K562 (cell line): Measurements from ENCODE around the gene ZFR2. TPM values are rescaled to one million over a fixed set of nuclear protein-coding genes. Genes with fewer than 3 reads are reported as not detected.

Experiments
- ATAC-seq: fragments of 200-7000 bp; cut with Tn5 transposase; 3 replicates; pipeline ENCODE4 v1.9.1; 2020; ENCODE audit warnings: moderate library complexity
- BruUV-seq: library from RNA; stranded (reverse); fragments of 400-500 nt; replicated peaks from 2 replicates; lab custom pipeline; 2021; lab: Mats Ljungman, UMichigan
- CTCF ChIA-PET: fragments of 300-600 bp; formaldehyde crosslinking; extraction: SDS; loops from one replicate; lab custom pipeline; 2021; ENCODE audit warnings: low intra/inter-chr PET ratio; lab: Yijun Ruan, JAX
- POLR2A ChIA-PET: fragments of 300-600, 350-650 bp; sonication (Branson Sonifier 250); formaldehyde crosslinking; extraction: SDS; loops from one replicate; lab custom pipeline; 2021; ENCODE audit warnings: antibody characterized with exemption, inconsistent platforms; lab: Yijun Ruan, JAX
- DNase-seq, 4 experiments: peaks; one replicate each; pipeline versions ENCODE4 v3.0.0 to v3.0.0-alpha.2; 2011 to 2018; ENCODE audit warnings: low spot score in 3 of 4, mixed read lengths in 3 of 4; ENCODE audit errors: extremely low read depth in 1 of 4
- FAIRE-seq: peaks from 2 replicates; lab custom pipeline; 2011; peaks lifted over from hg19 to GRCh38; lab: Jason Lieb, UNC
- H2AFZ ChIP-seq: 2 replicates; pipeline ENCODE4 v1.6.0; 2011; ENCODE audit warnings: low read depth, low read length, control low read depth, inconsistent platforms
- H3K27ac ChIP-seq: fragments of 200-600 bp; 3 replicates; pipeline ENCODE4 v1.8.0; 2011; ENCODE audit warnings: low read depth, mild to moderate bottlenecking, control low read depth, inconsistent platforms, low read length, moderate library complexity, mixed read lengths; ENCODE audit errors: extremely low read depth
- H3K27me3 ChIP-seq, 2 experiments: fragments of 300-600 bp in 1 of 2; 2 replicates in 1 of 2; 3 replicates in 1 of 2; pipeline versions ENCODE4 v1.6.0 to v1.8.0; 2011; ENCODE audit warnings: inconsistent platforms in 2 of 2, low read length in 2 of 2, mild to moderate bottlenecking in 1 of 2, mixed read lengths in 1 of 2, moderate library complexity in 1 of 2; ENCODE audit not compliant: control insufficient read depth in 2 of 2, insufficient read depth in 2 of 2
- H3K36me3 ChIP-seq: fragments of 300-600 bp; 3 replicates; pipeline ENCODE4 v1.8.0; 2011; ENCODE audit warnings: mild to moderate bottlenecking, low read length, inconsistent platforms; ENCODE audit not compliant: control insufficient read depth, insufficient read depth
- H3K4me1 ChIP-seq, 2 experiments: fragments of 200-600 bp in 1 of 2; replicated peaks in 1 of 2; 2 replicates in 1 of 2; 3 replicates in 1 of 2; pipeline versions ENCODE4 v1.5.1 to v1.8.0; 2011; ENCODE audit warnings: inconsistent platforms in 2 of 2, low read length in 2 of 2, mild to moderate bottlenecking in 1 of 2, mixed read lengths in 1 of 2, moderate library complexity in 1 of 2; ENCODE audit not compliant: control insufficient read depth in 2 of 2, insufficient read depth in 2 of 2
- H3K4me2 ChIP-seq: 2 replicates; pipeline ENCODE4 v1.6.1; 2011; ENCODE audit warnings: low read length, control low read depth, inconsistent platforms, mixed read lengths; ENCODE audit not compliant: insufficient read depth
- H3K4me3 ChIP-seq: fragments of 200-600 bp; sonication (generic), shearing (Covaris generic); 2 replicates; pipeline ENCODE4 v1.5.1; 2016; ENCODE audit warnings: control low read depth, inconsistent platforms
- H3K79me2 ChIP-seq: fragments of 200-600 bp; 3 replicates; pipeline ENCODE4 v1.8.0; 2011; ENCODE audit warnings: low read length, inconsistent platforms; ENCODE audit not compliant: control insufficient read depth, insufficient read depth
- H3K9ac ChIP-seq, 2 experiments: 2 replicates each; pipeline versions ENCODE4 v1.6.0 to v1.6.1; 2011; ENCODE audit warnings: low read depth in 2 of 2, low read length in 2 of 2, control low read depth in 1 of 2, inconsistent platforms in 1 of 2, mild to moderate bottlenecking in 1 of 2, mixed read lengths in 1 of 2; ENCODE audit not compliant: insufficient read depth in 1 of 2
- H3K9me1 ChIP-seq: one replicate; pipeline ENCODE4 v1.6.0; 2011; ENCODE audit warnings: inconsistent platforms, mild to moderate bottlenecking, low read length, moderate library complexity; ENCODE audit not compliant: control insufficient read depth, insufficient read depth
- H3K9me3 ChIP-seq: replicated peaks from 2 replicates; pipeline ENCODE4 v1.5.1; 2011; ENCODE audit warnings: low read depth, low read length, inconsistent platforms; ENCODE audit not compliant: control insufficient read depth, insufficient read depth
- H4K20me1 ChIP-seq: replicated peaks from 2 replicates; pipeline ENCODE4 v1.6.1; 2011; ENCODE audit warnings: low read length, inconsistent platforms, mixed read lengths; ENCODE audit not compliant: control insufficient read depth, insufficient read depth
- ASH1L ChIP-seq: fragments of 450-650 bp; IDR thresholded peaks from 2 replicates; pipeline ENCODE4 v1.6.1; 2018; ENCODE audit warnings: borderline replicate concordance, mild to moderate bottlenecking, low read depth; ENCODE audit not compliant: partially characterized antibody
- HDAC6 ChIP-seq: IDR thresholded peaks from 2 replicates; pipeline ENCODE4 v1.6.1; 2012; ENCODE audit warnings: low read depth, mild to moderate bottlenecking, control low read depth, inconsistent platforms, low read length, moderate library complexity
- MECOM ChIP-seq: fragments of 250-450 bp; sonication (Bioruptor Pico); IDR thresholded peaks from 2 replicates; pipeline ENCODE4 v1.8.0; 2022; ENCODE audit warnings: inconsistent platforms
- MIER1 ChIP-seq: fragments of 450-650 bp; IDR thresholded peaks from 2 replicates; pipeline ENCODE4 v1.6.1; 2016; ENCODE audit warnings: antibody characterized with exemption, mild to moderate bottlenecking, low read depth
- REST ChIP-seq, 2 experiments: fragments of 450-650 bp; formaldehyde crosslinking in 1 of 2; IDR thresholded peaks; 2 replicates each; pipeline versions ENCODE4 v1.4.0 to v1.6.1; 2014 to 2020; ENCODE audit warnings: mild to moderate bottlenecking in 2 of 2, borderline replicate concordance in 1 of 2, low read depth in 1 of 2
- ZNF699 ChIP-seq: fragments of 250-450 bp; sonication (Bioruptor Pico); IDR thresholded peaks from 2 replicates; pipeline ENCODE4 v1.8.0; 2021; ENCODE audit warnings: mild to moderate bottlenecking, moderate library complexity; ENCODE audit not compliant: insufficient replicate concordance
- WGBS: fragments of 100-300 bp; shearing (Covaris generic); methylation state at CpG from one replicate; pipeline ENCODE4 v1.1.6; 2016; ENCODE audit warnings: low coverage, mixed read lengths; ENCODE audit not compliant: insufficient coverage; ENCODE audit errors: missing lambda C conversion rate; 5-methylcytosine and 5-hydroxymethylcytosine counted together
- in situ Hi-C: fragments of 300-500 bp; cut with MboI; formaldehyde crosslinking; loops from 4 replicates; pipeline ENCODE4 v1.15.0; 2018; ENCODE audit warnings: inconsistent platforms, mixed read lengths
- intact Hi-C: fragments of 100-400 bp; cut with micrococcal nuclease; formaldehyde crosslinking; loops from 2 replicates; pipeline ENCODE4 v1.14.2; 2022
- polyA plus RNA-seq, 8 experiments: library from polyadenylated mRNA; depleted of rRNA in 4 of 8; stranded (reverse) in 5 of 8; unstranded in 3 of 8; fragments of >200 nt; fragmentation: Nextera tagmentation in 2 of 8; fragmentation: Illumina TruSeq in 1 of 8; extraction: Ambion mirVana in 2 of 8; extraction: Trizol in 1 of 8; gene quantifications; 2 replicates each; pipeline versions ENCODE4 v1.2.1 to v1.2.3, GENCODE V29; 2011 to 2014; ENCODE audit warnings: inconsistent platforms in 1 of 8, missing spikeins in 1 of 8
- total RNA-seq, 7 experiments: library from RNA; depleted of rRNA in 6 of 7; stranded (reverse); fragments of >200 nt in 6 of 7; fragmentation: Illumina TruSeq in 2 of 7; extraction: Trizol in 2 of 7; gene quantifications; 2 replicates each; pipeline versions ENCODE4 v1.2.1 to v1.2.3, GENCODE V29; 2011 to 2021; ENCODE audit warnings: low replicate concordance in 1 of 7
- TF ChIP-seq, protein P1 (sequence below): fragments of 250-450 bp; sonication (Bioruptor Pico); IDR thresholded peaks from 2 replicates; pipeline ENCODE4 v1.4.0; 2020

The ZFR2 gene
- total and polyA plus RNA-seq, 9 of the 15 experiments (the other 6 are each of a cell fraction or from before 2014, with no cell fraction given) = 0.03 to 0.59 (median 0.07) TPM; not detected in 6

- FAIRE-seq = no peak
- POLR2A ChIA-PET = interaction anchor here (1.2 kb wide), 1 partner anchor 16 kb away, joined by 6 read pairs; no protein-coding TSS in a partner anchor
- DNase-seq = peak in 2 of 4 experiments; percentile 33 to 34
- H3K4me3 ChIP-seq = no peak overlapping the region
- H3K9me1 ChIP-seq = no peaks in the 10 kb centered on the region
- H3K36me3 ChIP-seq = no peaks in the 10 kb centered on the region
- H3K4me1 ChIP-seq = peaks cover 0 to 4% of the 10 kb centered on the region in 2 experiments; a peak in 2 of 5 replicates
- H2AFZ ChIP-seq = no peak overlapping the region
- no peak overlapping the region for H3K27ac ChIP-seq
- ATAC-seq = peak; percentile 67; the same call in 2 of the 3 replicates
- peaks cover 4% of the 10 kb centered on the region; the same call in 1 of the 2 replicates for H4K20me1 ChIP-seq
- in situ Hi-C loops (no loop called here), intact Hi-C loops (no loop called here)
- no peak overlapping the region for H3K9ac ChIP-seq
- H3K9me3 ChIP-seq = no peaks in the 10 kb centered on the region
- peaks cover 11 to 32% of the 10 kb centered on the region in 2 experiments; a peak in 4 of 5 replicates for H3K27me3 ChIP-seq
- CTCF ChIA-PET = no interaction called here
- no peaks in the 10 kb centered on the region for H3K79me2 ChIP-seq
- no peak overlapping the region for H3K4me2 ChIP-seq
- 5% methylated on average over 12 of the region's 12 CpGs for WGBS
- no TSS peak for BruUV-seq
- TF ChIP-seq REST (IDR thresholded peaks at IDR 0.05; ENCODE audit: borderline replicate concordance) (peak; percentile 31; the same call in 1 of the 2 replicates), REST (CRISPR knock-in tag; IDR thresholded peaks at IDR 0.05; ENCODE audit: low read depth) (no peak), MIER1 (0 out of 2 replicates have a peak, but pooled peaks have one; percentile 23), MECOM (CRISPR knock-in tag) (no peak), ASH1L (no peak), HDAC6 (no peak), ZNF699 (CRISPR knock-in tag) (no peak)
- TF ChIP-seq, protein P1, sequence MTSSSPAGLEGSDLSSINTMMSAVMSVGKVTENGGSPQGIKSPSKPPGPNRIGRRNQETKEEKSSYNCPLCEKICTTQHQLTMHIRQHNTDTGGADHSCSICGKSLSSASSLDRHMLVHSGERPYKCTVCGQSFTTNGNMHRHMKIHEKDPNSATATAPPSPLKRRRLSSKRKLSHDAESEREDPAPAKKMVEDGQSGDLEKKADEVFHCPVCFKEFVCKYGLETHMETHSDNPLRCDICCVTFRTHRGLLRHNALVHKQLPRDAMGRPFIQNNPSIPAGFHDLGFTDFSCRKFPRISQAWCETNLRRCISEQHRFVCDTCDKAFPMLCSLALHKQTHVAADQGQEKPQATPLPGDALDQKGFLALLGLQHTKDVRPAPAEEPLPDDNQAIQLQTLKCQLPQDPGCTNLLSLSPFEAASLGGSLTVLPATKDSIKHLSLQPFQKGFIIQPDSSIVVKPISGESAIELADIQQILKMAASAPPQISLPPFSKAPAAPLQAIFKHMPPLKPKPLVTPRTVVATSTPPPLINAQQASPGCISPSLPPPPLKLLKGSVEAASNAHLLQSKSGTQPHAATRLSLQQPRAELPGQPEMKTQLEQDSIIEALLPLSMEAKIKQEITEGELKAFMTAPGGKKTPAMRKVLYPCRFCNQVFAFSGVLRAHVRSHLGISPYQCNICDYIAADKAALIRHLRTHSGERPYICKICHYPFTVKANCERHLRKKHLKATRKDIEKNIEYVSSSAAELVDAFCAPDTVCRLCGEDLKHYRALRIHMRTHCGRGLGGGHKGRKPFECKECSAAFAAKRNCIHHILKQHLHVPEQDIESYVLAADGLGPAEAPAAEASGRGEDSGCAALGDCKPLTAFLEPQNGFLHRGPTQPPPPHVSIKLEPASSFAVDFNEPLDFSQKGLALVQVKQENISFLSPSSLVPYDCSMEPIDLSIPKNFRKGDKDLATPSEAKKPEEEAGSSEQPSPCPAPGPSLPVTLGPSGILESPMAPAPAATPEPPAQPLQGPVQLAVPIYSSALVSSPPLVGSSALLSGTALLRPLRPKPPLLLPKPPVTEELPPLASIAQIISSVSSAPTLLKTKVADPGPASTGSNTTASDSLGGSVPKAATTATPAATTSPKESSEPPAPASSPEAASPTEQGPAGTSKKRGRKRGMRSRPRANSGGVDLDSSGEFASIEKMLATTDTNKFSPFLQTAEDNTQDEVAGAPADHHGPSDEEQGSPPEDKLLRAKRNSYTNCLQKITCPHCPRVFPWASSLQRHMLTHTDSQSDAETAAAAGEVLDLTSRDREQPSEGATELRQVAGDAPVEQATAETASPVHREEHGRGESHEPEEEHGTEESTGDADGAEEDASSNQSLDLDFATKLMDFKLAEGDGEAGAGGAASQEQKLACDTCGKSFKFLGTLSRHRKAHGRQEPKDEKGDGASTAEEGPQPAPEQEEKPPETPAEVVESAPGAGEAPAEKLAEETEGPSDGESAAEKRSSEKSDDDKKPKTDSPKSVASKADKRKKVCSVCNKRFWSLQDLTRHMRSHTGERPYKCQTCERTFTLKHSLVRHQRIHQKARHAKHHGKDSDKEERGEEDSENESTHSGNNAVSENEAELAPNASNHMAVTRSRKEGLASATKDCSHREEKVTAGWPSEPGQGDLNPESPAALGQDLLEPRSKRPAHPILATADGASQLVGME (CRISPR knock-in tag) = no peak
These were observed 10.8 kb upstream of the ZFR2 start for GRCh38 chr19:3879656-3880055.
